GM10847 (cell line): ENCODE measurements around the gene AGPAT4.

Source experiments
- POLR2A ChIP-seq: IDR thresholded peaks from 2 replicates; pipeline ENCODE4 v1.6.1; 2011; ENCODE audit not compliant: insufficient read length; ENCODE audit errors: extremely low read depth

The AGPAT4 gene

GRCh38 chr6:161290751-161291150, 16.9 kb upstream of the AGPAT4 start:
- TF ChIP-seq POLR2A, result no peak

- TF ChIP-seq POLR2A, result no peak
These were observed 10.8 kb upstream of the AGPAT4 start for GRCh38 chr6:161284653-161285052.

DNA sequence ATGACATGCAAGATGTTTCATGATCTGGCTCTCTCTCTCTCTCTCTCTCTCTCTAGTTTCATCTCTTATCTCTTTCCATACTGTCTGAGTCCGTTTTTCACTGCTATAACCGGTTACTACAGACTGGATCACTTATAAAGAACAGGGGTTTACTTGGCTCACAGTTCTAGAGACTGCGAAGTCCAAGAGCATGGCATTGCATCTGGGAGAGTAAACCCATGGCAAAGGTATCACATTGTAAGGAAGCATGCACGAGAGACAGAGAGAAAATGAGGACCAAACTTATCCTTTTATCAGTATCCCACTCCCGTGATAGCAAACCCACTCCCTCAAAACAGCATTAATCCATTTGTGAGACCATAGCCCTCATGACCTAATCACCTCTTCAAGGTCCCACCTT, 7.2 kb upstream of the AGPAT4 start:
- no peak for TF ChIP-seq POLR2A

- no peak for TF ChIP-seq POLR2A
These were observed 6.0 kb upstream of the AGPAT4 start for GRCh38 chr6:161279677-161280415.

DNA sequence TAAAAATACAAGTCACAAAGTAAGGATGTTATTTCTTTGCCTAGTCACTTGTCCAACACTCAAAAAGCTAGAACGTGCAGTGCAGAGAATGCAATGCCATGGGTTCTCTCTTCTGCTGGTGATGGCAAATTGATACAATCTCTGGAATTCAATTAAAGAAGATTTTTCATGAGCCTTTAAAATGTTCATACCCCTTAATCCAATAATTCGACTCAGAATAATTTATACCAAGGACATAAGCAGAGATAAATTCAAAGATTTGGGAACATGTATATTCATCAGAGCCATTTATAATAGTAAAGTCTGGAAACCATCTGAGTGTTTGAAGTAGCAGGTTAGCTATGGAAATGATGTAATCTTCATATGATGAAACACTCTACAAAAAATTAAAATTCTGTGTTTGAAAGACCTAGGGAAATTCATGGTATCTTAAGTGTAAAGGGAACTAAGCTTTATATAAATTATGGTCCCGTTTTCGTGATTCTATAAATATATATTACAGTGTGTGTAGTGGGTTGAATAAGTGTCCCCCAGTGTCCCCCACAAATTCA, 2.8 kb upstream of the AGPAT4 start:
- no peak for TF ChIP-seq POLR2A

DNA sequence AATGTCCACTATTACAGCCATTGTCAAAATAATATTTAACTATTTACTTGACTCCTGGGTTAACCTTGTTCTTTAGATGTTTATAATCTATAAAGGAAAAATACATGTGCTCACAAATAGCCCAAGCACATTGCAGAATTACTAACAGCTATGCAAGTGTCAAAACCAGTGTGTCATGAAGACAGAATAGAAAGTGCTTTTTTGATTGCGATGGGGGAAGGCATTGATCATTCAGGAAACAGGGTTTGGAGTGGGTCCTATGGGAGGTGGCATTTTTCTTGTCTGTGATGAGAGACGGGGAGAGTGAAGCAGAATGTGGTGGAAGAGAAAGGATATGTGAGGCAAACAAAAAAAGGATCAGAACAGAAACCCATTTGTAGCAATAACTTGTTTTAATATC, 1.0 kb upstream of the AGPAT4 start:
- no peak for TF ChIP-seq POLR2A

DNA sequence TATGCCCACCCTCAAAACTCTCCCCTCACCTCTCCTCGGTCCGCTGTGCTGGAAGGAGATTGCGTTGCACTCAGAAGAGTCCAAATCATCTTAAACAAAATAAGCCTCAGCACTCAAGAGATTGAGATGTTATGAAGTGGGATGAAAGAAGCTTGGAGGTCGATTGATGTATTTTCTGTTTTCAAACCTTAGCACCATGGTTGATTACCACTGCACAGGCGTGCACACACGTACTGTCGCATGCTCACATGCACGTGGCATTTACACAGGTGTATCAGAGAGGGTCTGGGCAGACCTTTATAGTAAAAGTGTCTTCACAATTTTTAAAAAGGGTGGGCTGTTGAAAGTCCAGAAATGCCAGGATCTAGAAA, 612 bp upstream of the AGPAT4 start:
- TF ChIP-seq POLR2A, result no peak

GRCh38 chr6:161273274-161273751, 548 bp downstream of the AGPAT4 start:
- no peak for TF ChIP-seq POLR2A

GRCh38 chr6:161272635-161273273, 1.1 kb downstream of the AGPAT4 start:
- TF ChIP-seq POLR2A, result no peak

- no peak for TF ChIP-seq POLR2A
These were observed 2.4 kb downstream of the AGPAT4 start for GRCh38 chr6:161271343-161272030.

- TF ChIP-seq POLR2A, result no peak
These were observed 3.7 kb downstream of the AGPAT4 start for GRCh38 chr6:161270116-161270515.

DNA sequence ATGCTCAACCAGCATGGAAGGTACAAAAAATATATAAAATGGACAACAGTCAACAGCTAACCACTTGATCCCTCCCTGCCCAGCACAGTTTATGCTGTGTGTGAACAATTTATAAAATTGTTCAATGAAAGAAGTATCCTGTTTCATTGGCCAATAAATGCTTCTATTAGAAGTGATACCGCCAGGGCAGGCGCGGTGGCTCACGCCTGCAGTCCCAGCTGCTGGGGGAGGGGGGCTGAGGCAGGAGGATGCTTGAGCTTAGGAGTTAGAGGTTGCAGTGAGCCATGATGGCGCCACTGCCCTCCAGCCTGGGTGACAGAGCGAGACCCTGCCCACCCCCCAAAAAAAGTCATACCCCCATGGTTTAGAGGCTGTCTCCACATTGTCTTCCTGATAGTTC, 4.6 kb downstream of the AGPAT4 start:
- no peak for TF ChIP-seq POLR2A

- TF ChIP-seq POLR2A, result no peak
These were observed 5.2 kb downstream of the AGPAT4 start for GRCh38 chr6:161268531-161269210.

DNA sequence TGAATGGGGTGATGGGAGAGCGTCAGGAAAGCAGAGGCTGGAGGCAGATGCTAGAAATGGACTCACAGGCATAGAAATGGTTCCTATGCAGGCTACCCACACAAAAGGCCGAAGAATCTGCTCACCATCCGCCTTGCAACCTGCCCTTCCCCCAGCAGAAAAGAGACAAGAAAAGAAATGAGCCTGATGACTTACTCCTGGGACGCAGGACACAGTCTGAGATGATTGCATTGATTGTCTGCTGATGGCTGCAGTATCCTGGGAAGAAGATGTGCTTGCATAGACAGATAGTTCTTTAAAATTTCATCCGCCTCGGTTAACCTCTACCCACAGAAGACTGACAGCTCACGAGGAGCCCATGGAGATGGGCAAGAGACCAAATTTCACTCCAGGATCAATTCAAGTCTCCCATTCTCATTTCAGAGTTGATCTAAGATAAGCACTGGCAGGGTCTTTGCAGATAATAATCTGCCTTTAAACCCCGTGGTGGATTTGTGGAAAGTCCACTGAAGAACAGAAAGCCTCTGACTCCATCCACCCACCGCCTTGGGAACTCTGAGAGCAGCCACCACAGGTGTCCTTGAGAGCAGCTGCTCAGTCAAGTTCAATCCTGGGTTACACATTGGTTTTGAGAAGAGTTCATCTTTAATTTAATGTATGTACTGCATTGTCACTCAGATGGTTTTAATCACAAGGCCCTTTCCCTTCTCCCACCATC, 7.2 kb downstream of the AGPAT4 start:
- no peak for TF ChIP-seq POLR2A

GRCh38 chr6:161265975-161266374, 7.9 kb downstream of the AGPAT4 start:
- TF ChIP-seq POLR2A, result no peak

- TF ChIP-seq POLR2A, result no peak
These were observed 8.3 kb downstream of the AGPAT4 start for GRCh38 chr6:161265554-161265953.
